ENCODE data around the gene SIRT7.
A peak's percentile ranks its signal among the peaks of the same experiment; 100 is the strongest.

Gene SIRT7

DNA sequence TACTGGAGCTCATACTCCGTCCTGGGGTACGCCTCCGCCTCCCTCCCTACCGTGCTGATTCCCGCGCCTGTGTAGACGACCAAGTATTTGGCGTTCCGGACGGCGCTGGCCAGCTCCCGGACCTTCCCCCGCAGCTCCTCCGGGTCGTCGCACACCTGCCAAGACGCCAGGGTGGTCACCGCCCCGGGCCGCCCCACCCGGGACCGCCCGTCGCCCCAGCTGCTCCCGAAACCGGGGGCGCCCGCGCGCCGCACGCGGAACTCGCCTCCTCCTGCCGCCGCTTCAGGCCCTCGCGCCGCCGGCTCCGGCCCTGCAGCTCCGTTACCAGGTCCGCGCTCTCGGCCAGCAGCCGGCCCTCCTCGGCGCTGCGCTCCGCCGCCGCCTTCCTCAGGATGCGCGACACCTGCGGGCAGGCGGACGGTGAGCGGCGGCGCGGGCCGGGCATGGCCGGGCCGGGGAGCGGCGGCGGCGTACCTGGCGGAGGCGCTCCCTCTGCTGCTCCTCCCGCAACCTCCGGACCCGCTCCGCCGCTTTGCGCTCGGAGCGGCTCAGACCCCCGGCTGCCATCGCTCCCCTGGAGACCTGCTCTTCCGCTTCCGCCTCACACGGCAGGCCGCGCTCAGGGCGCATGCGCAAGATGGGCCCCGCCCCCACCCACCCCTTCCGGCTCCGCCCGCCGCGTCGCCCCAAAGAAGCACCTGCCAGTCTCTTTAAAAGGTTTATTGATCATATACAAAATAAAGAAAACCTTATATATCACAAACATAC, at the start of gene SIRT7:
SIRT7 (minus strand) TSS at position 612 of the 768 bp plus-strand sequence; CDS start at position 567, 45 bp downstream.
- DNase-seq (ENCODE audit: low read depth), result peak; percentile 73

GRCh38 chr17:81967244-81967532, 49.2 kb upstream of the SIRT7 start:
- no peak for DNase-seq (ENCODE audit: low read depth)

DNA sequence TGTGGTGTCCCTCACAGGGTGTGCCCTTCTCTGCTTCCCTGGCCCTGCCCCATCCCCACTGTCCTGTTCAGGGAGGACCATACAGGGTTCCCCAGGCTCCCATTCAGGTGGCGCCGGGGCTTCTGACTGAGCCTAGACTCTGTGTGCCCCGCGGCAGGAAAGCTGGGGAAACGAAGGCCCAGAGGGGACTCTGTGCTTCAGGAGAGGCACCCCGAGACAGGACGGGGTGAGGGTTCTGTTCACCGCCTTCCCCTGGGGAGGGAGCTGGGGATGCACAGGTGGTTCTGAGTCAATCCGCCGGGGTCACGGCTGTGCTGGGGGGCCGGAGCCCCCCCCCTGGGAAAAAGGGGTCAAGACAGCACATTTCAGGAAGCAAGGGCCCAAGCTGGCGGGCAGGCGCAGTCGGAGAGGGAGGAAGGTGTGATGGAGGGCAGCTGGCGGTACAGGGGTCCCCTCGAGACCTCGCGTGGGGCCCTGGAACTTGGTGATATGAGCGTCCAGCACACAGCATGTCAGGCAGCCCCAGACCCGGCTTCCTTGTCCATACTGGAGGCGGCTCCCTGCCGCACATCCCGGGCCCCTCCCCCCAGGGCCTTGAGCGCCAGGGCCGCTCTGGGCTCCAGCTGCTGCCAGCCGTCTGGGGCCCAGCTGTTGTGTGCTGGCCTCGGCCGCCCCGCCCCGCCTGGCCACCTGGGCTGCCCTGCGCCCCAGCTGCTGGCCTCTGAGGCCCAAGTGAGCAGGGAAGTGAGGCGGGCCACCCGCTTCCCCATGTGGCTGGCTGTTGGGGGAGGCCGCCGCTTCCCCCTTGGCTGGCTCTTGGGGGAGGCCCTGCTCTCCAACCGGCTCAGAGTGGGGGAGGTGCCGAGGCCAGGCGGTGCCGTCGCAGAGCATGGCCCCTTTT, 48.6 kb upstream of the SIRT7 start:
- DNase-seq (ENCODE audit: low read depth), result no peak

DNA sequence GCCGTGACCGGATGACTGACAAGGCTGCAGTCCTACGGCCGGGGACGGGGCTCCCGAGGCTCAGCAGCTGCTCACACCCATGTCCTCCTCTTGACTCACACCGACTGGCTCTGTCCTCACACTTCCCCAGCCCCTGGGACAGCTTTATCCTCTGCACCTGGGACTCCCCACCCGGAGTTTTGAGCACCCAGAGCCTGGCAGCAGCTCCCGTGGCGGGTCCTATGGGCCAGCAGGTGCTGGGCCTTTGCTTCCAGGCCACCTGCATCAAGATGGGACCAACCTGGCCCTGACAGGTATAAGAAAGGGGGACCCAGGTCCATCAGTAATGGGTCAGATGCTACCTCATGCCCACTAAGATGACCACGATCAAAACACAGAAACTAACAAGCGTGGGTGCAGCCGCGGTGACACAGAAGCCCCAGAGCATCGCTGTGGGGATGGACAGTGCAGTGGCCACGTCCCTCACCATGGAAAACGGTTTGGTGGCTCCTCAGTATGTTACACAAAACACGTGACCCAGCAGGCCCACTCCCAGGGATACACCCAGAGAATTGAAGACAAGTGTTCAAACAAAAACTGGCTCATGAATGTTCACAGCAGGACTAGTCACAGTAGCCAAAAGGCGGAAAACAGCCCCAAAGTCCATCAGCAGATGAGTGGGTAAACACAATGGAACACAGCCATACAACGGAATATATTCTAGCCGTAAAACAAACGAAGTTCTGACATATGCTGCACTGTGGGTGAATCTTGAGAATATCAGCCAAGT, 46.3 kb upstream of the SIRT7 start:
- DNase-seq (ENCODE audit: low read depth), result no peak

DNA sequence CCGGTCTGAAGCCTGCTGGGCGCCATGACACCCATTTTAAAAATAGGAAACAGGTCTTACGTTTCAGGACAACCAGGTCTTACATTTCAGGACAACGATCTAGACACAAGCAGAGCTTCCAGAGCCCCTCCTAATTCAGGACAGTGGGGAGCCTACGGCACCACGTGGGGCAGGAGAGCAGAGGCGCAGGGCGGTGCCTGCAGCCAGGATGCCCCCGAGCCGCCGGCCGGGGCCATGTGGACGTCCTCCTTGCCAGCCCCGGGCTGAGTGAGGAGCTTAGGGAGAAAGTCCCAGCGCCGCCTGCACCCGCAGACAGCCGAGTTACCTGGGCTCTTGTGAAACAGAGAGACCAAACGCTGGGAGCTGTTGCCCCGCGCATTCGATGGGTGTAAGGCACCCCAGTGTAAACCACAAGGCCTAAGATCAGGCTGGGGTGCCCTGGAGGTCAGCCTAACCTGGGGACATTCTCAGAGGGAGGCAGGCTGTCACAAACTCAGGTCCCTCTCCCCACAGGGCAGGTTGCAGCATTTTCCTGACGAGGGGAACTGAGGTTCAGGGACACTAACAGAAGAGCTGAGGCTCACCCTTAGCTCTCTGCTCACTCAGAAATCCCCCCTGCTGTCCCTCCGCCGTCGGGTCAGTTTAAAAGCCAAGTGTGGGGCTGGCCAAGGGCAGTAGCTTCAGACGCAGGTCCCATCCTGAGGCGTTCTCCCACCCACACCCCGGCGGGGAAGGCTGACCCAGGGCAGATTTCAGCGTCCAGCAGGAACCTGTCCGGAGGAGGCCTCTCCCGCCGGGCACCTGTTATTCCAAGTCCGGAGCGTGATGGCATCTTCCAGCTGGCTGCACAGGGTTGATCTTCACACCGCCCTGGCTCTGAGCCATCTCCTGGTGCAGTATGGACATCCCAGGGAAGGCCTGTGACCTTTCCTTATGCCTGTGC, 44.8 kb upstream of the SIRT7 start:
- DNase-seq (ENCODE audit: low read depth), result no peak

DNA sequence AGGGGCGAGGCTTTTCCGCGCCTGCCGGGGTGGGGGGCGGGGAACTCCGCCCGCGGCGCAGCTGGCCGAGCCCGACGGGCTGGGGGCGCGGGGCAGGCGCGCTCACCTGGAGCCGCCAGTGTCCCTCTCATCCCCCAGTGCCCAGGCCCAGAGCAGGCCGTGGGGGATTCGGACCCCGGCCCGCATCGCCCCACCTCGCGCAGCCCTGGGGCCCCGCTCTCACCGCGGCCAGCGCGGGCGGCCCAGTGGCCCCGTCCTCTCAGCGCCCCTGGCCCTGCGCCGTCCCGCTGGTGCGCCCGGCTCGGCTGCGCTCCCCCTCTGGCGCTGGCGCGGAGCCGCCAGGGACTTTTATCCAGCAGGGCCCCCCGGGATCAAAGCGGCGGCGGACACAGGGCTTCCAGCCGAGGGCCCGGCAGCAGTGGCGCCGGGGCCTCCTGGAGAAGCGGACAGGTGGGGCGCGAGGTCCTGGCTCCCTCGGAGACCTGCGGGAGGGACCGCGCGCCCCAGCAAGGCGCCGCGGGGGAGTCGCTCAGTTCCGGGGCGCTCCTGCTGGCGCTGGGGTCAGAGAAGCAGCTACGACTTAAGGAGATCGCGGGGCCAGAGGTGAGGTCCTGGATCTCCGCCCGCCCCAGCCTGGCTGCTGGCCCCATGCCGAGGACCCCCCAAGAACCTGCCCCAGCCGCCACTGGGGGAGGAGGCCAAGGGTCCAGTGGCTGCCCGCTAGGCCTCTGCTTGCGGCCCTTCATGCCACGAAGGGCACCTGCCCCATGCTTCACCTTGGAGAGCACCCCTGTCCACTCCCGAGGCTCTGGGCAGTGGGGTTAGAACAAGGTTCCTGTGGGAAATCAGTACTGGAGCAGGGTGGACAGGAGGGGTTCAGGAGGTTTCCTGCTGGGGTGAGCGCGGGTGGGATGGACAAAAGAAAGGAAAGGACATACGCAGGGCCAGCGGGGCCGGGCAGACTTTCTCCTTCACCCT, 43.8 kb upstream of the SIRT7 start:
- DNase-seq (ENCODE audit: low read depth), result no peak

- DNase-seq (ENCODE audit: low read depth), result no peak
Observed at GRCh38 chr17:81961087-81961511, 43.1 kb upstream of the SIRT7 start, which contains the start of gene NOTUM. Gene NOTUM, minus strand, starts transcription at chr17:81961187. Its CDS starts 278 bp downstream, at chr17:81960909.

DNA sequence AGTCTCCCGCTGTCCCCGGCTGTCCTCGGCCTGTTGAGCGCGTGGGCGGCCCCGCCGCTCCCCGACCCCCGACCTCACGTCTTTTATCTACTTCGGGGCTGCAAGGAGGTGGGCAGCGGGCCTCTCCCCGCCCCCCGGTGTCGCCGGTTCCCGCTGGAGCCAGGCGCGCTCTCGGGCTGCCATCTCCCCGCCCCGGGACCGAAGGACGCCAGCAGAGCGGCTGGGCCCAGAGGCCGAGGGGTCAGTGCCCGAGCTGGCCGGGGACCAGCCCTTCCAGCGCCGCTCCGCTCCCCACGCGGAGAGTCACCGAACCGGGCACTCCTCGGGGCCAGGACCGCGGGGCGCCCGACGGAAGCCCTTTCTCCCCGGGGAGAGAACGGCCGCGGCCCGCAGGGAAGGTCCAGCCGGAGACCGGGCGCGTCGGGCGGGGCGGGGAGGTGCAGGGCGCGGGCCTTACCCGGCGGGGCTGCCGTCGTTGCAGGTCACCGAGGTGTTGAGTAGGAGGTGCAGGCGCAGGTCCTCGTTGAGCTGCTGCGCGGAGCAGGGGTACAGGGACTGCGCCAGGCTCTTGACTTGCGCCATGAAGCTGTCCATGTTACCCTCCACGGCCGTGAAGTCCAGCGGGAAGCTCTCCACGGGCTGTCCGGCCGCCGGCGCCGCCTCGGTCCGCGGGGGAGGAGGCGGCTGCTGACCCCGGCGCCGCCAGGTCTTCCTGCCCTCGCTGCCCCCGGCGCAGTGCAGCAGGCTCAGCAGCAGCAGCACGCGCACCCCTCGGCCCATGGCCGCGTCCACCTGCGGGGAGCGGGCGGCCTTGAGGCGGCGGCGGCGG, 42.4 kb upstream of the SIRT7 start:
- no peak for DNase-seq (ENCODE audit: low read depth)

DNA sequence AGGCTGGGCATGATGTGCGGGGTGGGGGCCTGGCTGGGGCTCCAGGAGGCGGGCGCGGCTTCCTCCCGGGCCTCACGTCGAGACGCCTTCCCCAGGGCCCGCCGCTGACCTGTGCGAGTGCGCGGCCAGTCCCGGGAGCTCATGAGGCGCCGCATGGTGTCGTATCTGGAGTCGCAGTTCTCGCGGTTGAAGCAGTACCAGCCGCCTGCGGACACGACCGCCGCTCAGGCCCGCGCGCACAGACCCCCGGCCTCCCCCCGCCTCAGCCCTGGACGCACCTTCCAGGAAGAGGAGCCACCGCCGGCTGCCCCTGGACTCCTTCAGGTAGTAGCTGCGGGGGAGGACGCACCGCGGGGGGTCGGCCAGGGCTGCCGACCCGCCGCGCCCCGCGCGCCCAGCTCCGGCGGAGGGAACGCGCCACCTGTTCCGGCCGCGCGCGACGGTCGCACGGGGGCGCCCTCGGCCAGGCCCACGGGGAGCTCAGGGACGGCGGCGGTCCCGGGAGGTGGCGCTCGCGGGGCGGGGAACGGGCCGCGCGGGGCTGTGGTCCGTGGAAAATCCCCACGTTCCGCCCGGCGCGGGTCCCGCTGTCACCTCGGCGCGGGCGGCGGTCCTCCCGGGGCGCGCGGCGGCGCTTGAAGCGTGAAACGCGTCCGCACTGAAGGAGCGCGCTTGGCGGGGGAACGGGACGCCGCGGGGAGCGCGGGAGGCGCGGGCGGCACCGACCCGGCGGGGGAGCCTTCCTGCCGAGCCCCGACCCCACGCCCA, 41.6 kb upstream of the SIRT7 start:
- peak; percentile 77 for DNase-seq (ENCODE audit: low read depth)

DNA sequence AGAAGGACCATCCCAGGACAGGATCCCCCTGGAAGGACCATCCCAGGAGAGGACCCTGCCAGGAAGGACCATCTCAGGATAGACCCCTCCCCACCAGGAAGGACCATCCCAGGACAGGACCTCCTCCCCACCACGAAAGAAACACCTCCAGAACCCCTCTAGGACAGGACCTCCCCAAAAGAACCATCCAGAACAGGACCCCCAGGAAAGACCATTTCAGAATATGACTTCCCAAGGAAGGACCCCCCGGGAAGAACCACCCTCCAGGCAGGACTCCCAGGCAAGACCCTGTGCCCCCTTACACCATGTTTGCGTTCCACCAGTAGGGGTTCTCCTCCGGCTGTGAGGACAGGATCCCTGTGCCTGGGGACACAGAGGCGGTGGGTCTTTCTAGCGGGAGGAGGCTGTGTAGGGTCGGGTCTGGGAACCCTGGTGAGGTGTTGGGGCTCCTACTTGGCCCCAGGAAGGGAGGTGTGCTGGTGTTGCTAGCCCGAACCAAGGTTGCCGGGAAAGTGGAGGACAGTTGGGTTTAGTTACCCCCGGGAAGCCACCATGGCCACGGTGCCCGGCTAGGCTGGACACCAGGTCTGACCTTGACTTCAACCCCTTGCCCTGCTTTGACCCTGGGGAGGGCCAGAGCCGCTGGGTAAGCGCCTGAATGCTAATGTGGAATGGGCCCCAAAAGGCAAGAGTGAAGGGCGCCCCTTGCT, 40.8 kb upstream of the SIRT7 start:
- DNase-seq (ENCODE audit: low read depth), result no peak

- DNase-seq (ENCODE audit: low read depth), result no peak
Observed at GRCh38 chr17:81957691-81958432, 39.9 kb upstream of the SIRT7 start.

GRCh38 chr17:81956607-81957589, 38.9 kb upstream of the SIRT7 start:
- no peak for DNase-seq (ENCODE audit: low read depth)

DNA sequence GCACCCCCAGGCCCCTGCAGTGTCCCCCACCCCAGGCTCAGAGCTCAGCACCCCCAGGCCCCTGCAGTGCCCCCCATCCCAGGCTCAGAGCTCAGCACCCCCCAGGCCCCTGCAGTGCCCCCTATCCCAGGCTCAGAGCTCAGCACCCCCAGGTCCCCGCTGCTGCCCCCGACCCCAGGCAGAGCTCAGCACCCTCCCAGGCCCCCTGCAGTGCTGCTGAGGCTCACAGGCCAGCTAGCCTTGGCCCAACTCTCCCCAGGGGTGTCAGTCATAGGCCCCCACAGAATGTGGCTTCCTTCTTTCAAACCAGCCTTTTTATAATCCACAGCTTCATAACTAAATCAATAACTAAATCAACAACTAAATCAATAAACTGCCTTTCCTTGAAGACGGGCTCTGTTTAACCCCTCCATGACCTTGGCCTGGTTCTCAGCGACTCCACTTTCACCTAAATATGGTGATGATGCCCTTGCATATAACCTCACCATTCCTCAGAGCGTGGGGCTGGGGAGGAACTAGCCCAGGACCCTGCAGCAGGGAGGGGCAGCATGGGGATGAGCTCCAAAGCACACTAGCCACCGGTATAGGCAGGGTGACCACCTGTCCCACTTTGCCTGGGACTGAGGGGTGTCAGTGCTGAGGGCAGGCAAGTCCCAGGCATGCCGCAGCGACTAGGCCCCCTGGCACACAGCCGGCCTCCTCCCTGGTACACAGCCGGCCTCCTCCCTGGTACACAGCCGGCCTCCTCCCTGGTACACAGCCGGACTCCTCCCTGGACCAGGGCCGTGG, 38.0 kb upstream of the SIRT7 start:
- no peak for DNase-seq (ENCODE audit: low read depth)

GRCh38 chr17:81955058-81955681, 37.2 kb upstream of the SIRT7 start:
- DNase-seq (ENCODE audit: low read depth), result no peak

Measured in stimulated activated CD4-positive, alpha-beta T cell treated with anti-CD3 and anti-CD28 coated beads, Interleukin-2, amount 100 ng/mL, for 4 hours (primary cell).